ENCODE data around the gene RIOK1. TPM values are rescaled to one million over a fixed set of nuclear protein-coding genes. Genes with fewer than 3 reads are reported as not detected.

The RIOK1 gene
- total RNA-seq, 4 donors from 2014 or later, result 13.6 to 22.6 (median 14.3) TPM

DNA sequence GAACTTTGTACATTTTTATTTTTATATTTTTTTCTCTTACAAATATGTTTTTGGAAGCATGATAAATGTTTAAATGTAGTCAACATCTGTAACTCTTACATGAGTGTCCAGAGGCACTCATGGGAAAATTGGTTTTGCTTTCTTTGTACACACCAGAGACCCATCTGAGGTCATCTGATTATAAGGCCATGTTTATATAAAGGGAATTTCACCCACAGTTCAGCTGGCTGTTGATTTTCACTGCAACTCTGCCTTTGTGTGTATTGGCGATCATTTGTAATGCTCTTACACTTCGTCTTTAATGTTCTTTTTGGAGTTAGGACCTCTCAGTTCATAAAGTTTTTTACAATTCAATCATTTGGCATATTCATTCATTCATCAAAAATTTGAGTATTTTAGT is 28.1 kb downstream of the RIOK1 start:
- ATAC-seq, result no peak

DNA sequence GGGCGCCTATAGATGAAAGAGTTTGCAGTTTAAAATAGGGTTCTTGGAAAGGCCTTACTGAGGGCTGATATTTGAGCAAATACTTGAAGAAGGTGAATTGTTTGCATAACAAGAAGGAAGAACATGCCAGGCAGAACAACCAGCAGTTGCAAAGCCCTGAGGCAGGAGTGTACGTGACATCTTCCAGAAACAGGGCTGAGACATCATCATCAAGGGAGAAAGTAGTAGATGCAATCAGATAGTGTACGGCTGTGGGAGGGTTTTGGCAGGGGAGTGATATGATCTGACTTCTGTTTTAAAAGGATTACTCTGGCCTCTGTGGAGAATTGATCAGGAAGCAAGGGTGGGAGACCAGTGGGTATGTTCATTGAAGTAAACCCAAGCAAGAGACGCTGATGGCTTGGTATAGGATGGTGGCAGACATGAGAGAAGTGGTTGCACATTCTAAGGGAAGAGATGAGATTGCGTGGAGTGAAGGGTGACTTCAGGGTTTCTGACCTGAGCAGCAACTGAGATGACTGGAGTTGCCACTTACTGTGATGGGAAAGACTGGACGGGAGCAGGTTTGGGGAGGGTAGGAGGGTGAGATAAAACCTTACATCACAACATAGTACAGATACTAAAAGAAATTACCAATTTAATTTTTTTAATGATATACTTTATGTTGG is 28.8 kb downstream of the RIOK1 start:
- Histone ChIP-seq H3K36me3 (peaks cover 5 to 50% of the 10 kb centered on the region in 2 donors), H3K27ac (no peak overlapping the region), H3K4me3 (no peak overlapping the region), H3K9me3 (no peaks in the 10 kb centered on the region), H3K27me3 (no peaks in the 10 kb centered on the region), H3K4me1 (no peaks in the 10 kb centered on the region)
- DNase-seq, result no peak
- in situ Hi-C loops (cut with MboI; ENCODE audit: low sequenced_read_pairs in 4 of 4), result no loop called here
- TF ChIP-seq, protein P1, sequence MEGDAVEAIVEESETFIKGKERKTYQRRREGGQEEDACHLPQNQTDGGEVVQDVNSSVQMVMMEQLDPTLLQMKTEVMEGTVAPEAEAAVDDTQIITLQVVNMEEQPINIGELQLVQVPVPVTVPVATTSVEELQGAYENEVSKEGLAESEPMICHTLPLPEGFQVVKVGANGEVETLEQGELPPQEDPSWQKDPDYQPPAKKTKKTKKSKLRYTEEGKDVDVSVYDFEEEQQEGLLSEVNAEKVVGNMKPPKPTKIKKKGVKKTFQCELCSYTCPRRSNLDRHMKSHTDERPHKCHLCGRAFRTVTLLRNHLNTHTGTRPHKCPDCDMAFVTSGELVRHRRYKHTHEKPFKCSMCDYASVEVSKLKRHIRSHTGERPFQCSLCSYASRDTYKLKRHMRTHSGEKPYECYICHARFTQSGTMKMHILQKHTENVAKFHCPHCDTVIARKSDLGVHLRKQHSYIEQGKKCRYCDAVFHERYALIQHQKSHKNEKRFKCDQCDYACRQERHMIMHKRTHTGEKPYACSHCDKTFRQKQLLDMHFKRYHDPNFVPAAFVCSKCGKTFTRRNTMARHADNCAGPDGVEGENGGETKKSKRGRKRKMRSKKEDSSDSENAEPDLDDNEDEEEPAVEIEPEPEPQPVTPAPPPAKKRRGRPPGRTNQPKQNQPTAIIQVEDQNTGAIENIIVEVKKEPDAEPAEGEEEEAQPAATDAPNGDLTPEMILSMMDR (IDR thresholded peaks at IDR 0.05 in 4 of 5, conservative IDR thresholded peaks at IDR 0.05 in 1 of 5), result no peak
- TF ChIP-seq POLR2A (IDR thresholded peaks at IDR 0.05), result no peak
- intact Hi-C loops (cut with DNase I; ENCODE audit: low total_unique reads), result no loop called here
- no peak for ATAC-seq

More for the DNA sequence above, 28.1 kb downstream of the RIOK1 start:
- peaks cover 5 to 56% of the 10 kb centered on the region in 2 donors for H3K36me3 ChIP-seq
- no peaks in the 10 kb centered on the region for H3K27me3 ChIP-seq
- intact Hi-C loops (cut with DNase I; ENCODE audit: low total_unique reads), result no loop called here
- no peak overlapping the region for H3K4me3 ChIP-seq
- H3K27ac ChIP-seq, result no peak overlapping the region
- in situ Hi-C loops (cut with MboI; ENCODE audit: low sequenced_read_pairs in 4 of 4), result no loop called here
- TF ChIP-seq, protein P1 (IDR thresholded peaks at IDR 0.05 in 4 of 5, conservative IDR thresholded peaks at IDR 0.05 in 1 of 5), result no peak
- TF ChIP-seq POLR2A (IDR thresholded peaks at IDR 0.05), result no peak
- no peaks in the 10 kb centered on the region for H3K9me3 ChIP-seq
- DNase-seq, result no peak
- H3K4me1 ChIP-seq, result no peaks in the 10 kb centered on the region

GRCh38 chr6:7419065-7419464 is 29.5 kb downstream of the RIOK1 start:
- no peak for ATAC-seq
- intact Hi-C loops (cut with DNase I; ENCODE audit: low total_unique reads) (no loop called here), in situ Hi-C loops (cut with MboI; ENCODE audit: low sequenced_read_pairs in 4 of 4) (no loop called here)
- Histone ChIP-seq H3K27ac (no peak overlapping the region), H3K36me3 (peaks cover 5 to 43% of the 10 kb centered on the region in 2 donors), H3K4me3 (no peak overlapping the region), H3K4me1 (no peaks in the 10 kb centered on the region), H3K27me3 (no peaks in the 10 kb centered on the region), H3K9me3 (no peaks in the 10 kb centered on the region)
- DNase-seq, result no peak
- no peak for TF ChIP-seq POLR2A (IDR thresholded peaks at IDR 0.05)
- TF ChIP-seq, protein P1 (IDR thresholded peaks at IDR 0.05 in 4 of 5, conservative IDR thresholded peaks at IDR 0.05 in 1 of 5), result no peak

- TF ChIP-seq POLR2A (IDR thresholded peaks at IDR 0.05), result no peak
- TF ChIP-seq, protein P1 (IDR thresholded peaks at IDR 0.05 in 4 of 5, conservative IDR thresholded peaks at IDR 0.05 in 1 of 5), result no peak
- no peak for DNase-seq
- H3K27ac ChIP-seq, result no peak overlapping the region
- H3K4me3 ChIP-seq, result no peak overlapping the region
- in situ Hi-C loops (cut with MboI; ENCODE audit: low sequenced_read_pairs in 4 of 4) (no loop called here), intact Hi-C loops (cut with DNase I; ENCODE audit: low total_unique reads) (no loop called here)
- H3K9me3 ChIP-seq, result no peaks in the 10 kb centered on the region
- ATAC-seq, result no peak
- H3K36me3 ChIP-seq, result peaks cover 5 to 23% of the 10 kb centered on the region in 2 donors
- no peaks in the 10 kb centered on the region for H3K27me3 ChIP-seq
- H3K4me1 ChIP-seq, result no peaks in the 10 kb centered on the region
These were observed 31.5 kb downstream of the RIOK1 start for GRCh38 chr6:7421066-7421465.

GRCh38 chr6:7424058-7424457 is 34.5 kb downstream of the RIOK1 start:
- intact Hi-C loops (cut with DNase I; ENCODE audit: low total_unique reads) (no loop called here), in situ Hi-C loops (cut with MboI; ENCODE audit: low sequenced_read_pairs in 4 of 4) (no loop called here)
- H3K9me3 ChIP-seq, result no peaks in the 10 kb centered on the region
- H3K27me3 ChIP-seq, result no peaks in the 10 kb centered on the region
- H3K4me3 ChIP-seq, result no peak overlapping the region
- TF ChIP-seq POLR2A (IDR thresholded peaks at IDR 0.05), result no peak
- TF ChIP-seq, protein P1 (IDR thresholded peaks at IDR 0.05 in 4 of 5, conservative IDR thresholded peaks at IDR 0.05 in 1 of 5), result no peak
- DNase-seq (no peak), ATAC-seq (no peak)
- H3K4me1 ChIP-seq, result no peaks in the 10 kb centered on the region
- H3K27ac ChIP-seq, result no peak overlapping the region
- no peaks in the 10 kb centered on the region for H3K36me3 ChIP-seq
